ENCODE measurements around the gene TRNP1. TPM values are rescaled to one million over a fixed set of nuclear protein-coding genes. Genes with fewer than 3 reads are reported as not detected.

TRNP1 gene
- total RNA-seq, 1 donor from 2014 or later: 15.3 TPM

- TF ChIP-seq CTCF (IDR thresholded peaks at IDR 0.05): no peak
- Histone ChIP-seq H3K4me1 (peaks cover 46% of the 10 kb centered on the region), H3K27me3 (ENCODE audit: low read depth) (no peaks in the 10 kb centered on the region), H3K36me3 (peaks cover 9% of the 10 kb centered on the region), H3K9me3 (no peaks in the 10 kb centered on the region), H3K27ac (peak overlapping the region; percentile 84), H3K4me3 (peak overlapping the region; percentile 56)
- ATAC-seq (peak in 1 of 2 donors; percentile 3), DNase-seq (peak; percentile 64)
- intact Hi-C loops (cut with DNase I): no loop called here
Observed at GRCh38 chr1:27009601-27010197, 16.2 kb downstream of the TRNP1 start.

- Histone ChIP-seq H3K9me3 (no peaks in the 10 kb centered on the region), H3K4me3 (peak overlapping the region; percentile 56), H3K36me3 (peaks cover 9% of the 10 kb centered on the region), H3K27me3 (ENCODE audit: low read depth) (no peaks in the 10 kb centered on the region), H3K27ac (peak overlapping the region; percentile 84), H3K4me1 (peaks cover 39% of the 10 kb centered on the region)
- intact Hi-C loops (cut with DNase I): no loop called here
- no peak for TF ChIP-seq CTCF (IDR thresholded peaks at IDR 0.05)
- DNase-seq: no peak
- no peak for ATAC-seq
Observed at GRCh38 chr1:27010226-27010994, 16.9 kb downstream of the TRNP1 start.

- H3K27ac ChIP-seq: peak overlapping the region; percentile 84
- H3K9me3 ChIP-seq: no peaks in the 10 kb centered on the region
- H3K4me1 ChIP-seq: peaks cover 35% of the 10 kb centered on the region
Observed at GRCh38 chr1:27011058-27011764, 17.7 kb downstream of the TRNP1 start.

DNA sequence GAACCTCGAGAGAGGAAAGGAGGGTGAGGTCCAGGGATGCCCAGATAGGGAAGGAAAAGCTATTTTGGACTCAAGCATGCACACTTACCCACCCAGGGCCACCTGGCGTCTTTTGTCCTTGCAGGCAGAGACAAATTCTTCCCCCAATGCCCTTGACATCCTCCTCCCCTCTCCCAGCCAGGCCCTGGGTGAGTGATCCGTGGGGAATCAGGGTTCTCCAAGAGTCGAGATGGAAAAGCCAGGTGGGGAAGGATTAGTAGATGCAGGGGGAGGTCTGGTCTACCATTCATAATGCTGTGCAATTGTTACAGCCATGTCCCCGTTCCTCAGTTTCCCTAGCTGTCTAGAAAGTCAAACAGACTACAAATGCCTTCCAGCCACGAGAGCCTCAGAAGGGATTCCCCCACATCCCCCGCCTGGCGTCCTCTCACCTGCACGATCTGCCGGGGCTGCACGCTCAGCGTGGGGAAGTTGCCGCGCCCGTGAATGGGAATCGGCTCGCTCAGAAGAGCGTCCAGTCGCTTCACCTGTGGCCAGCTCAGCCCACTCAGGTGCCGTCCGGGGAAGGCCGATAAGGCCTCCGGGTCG, 18.6 kb downstream of the TRNP1 start:
- DNase-seq: no peak
- Histone ChIP-seq H3K4me1 (peaks cover 35% of the 10 kb centered on the region), H3K4me3 (peak overlapping the region; percentile 56), H3K9me3 (no peaks in the 10 kb centered on the region), H3K36me3 (no peaks in the 10 kb centered on the region), H3K27ac (peak overlapping the region; percentile 84), H3K27me3 (ENCODE audit: low read depth) (no peaks in the 10 kb centered on the region)
- intact Hi-C loops (cut with DNase I): no loop called here
- peak in 1 of 2 donors; percentile 7 for ATAC-seq
- TF ChIP-seq CTCF (IDR thresholded peaks at IDR 0.05): no peak

More at GRCh38 chr1:27011058-27011764, 17.7 kb downstream of the TRNP1 start:
- Histone ChIP-seq H3K4me3 (peak overlapping the region; percentile 56), H3K36me3 (peaks cover 2% of the 10 kb centered on the region), H3K27me3 (ENCODE audit: low read depth) (no peaks in the 10 kb centered on the region)
- intact Hi-C loops (cut with DNase I): no loop called here
- ATAC-seq (peak; percentile 45 to 50), DNase-seq (peak; percentile 81)
- TF ChIP-seq CTCF (IDR thresholded peaks at IDR 0.05): no peak

DNA sequence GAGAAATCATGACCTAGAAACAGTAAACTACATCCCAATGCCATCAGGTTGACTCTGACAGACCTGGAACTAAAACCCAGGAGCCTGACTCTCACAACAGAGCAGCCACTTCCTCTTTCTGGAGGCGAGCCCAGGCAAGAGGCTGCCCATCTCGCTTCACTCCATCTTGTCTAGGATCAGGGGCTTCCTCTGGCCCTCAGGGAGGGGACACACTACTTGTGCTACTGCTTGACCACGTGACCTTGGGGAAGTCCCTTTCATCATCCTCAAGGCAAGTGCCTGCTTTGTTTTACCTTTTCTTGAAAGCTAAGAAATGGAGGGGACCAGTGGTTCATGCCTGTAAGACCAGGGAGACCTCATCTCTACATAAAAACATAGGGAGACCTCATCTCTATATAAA, 21.8 kb downstream of the TRNP1 start:
- Histone ChIP-seq H3K4me3 (no peak overlapping the region), H3K27me3 (ENCODE audit: low read depth) (no peaks in the 10 kb centered on the region), H3K9me3 (no peaks in the 10 kb centered on the region), H3K27ac (no peak overlapping the region), H3K4me1 (peaks cover 8% of the 10 kb centered on the region), H3K36me3 (no peaks in the 10 kb centered on the region)
- DNase-seq (no peak), ATAC-seq (no peak)
- no peak for TF ChIP-seq CTCF (IDR thresholded peaks at IDR 0.05)
- intact Hi-C loops (cut with DNase I): no loop called here
